GM12878 (cell line): ENCODE results near the gene BCO1. TPM values are rescaled to one million over a fixed set of nuclear protein-coding genes. Genes with fewer than 3 reads are reported as not detected.

ENCODE experiments used
- ATAC-seq: fragments of 200-7000 bp; cut with Tn5 transposase; 3 replicates; pipeline ENCODE4 v1.9.1; 2020; ENCODE audit warnings: mild to moderate bottlenecking, moderate library complexity
- BruUV-seq: library from RNA; stranded (reverse); fragments of 400-500 nt; replicated peaks from 2 replicates; lab custom pipeline; 2021; lab: Mats Ljungman, UMichigan
- CTCF ChIA-PET: fragments of 300-600 bp; sonication (Branson Sonifier 250); formaldehyde crosslinking; extraction: SDS; loops from one replicate; lab custom pipeline; 2021; ENCODE audit warnings: inconsistent platforms; lab: Yijun Ruan, JAX
- POLR2A ChIA-PET: fragments of 350-600 bp; formaldehyde crosslinking; extraction: SDS; loops from one replicate; lab custom pipeline; 2021; ENCODE audit warnings: inconsistent platforms; lab: Charles Lee
- RAD21 ChIA-PET: fragments of 300-600 bp; sonication (Branson Sonifier 250); formaldehyde crosslinking; loops from one replicate; lab custom pipeline; 2023; ENCODE audit warnings: antibody characterized with exemption; ENCODE audit not compliant: unreplicated experiment; lab: Charles Lee
- SMC1A ChIA-PET: fragments of 300-600 bp; sonication (Branson Sonifier 250); formaldehyde crosslinking; loops from one replicate; lab custom pipeline; 2023; ENCODE audit not compliant: unreplicated experiment, uncharacterized antibody; lab: Charles Lee
- DNase-seq: peaks from one replicate; pipeline ENCODE4 v3.0.0-alpha.2; 2011; ENCODE audit warnings: low read depth, low spot score
- FAIRE-seq: peaks from 3 replicates; lab custom pipeline; 2011; peaks lifted over from hg19 to GRCh38; lab: Jason Lieb, UNC
- H2AFZ ChIP-seq: 2 replicates; pipeline ENCODE4 v1.6.0; 2011; ENCODE audit warnings: low read depth, low read length, control low read depth; ENCODE audit not compliant: control insufficient read depth
- H3K27ac ChIP-seq: 2 replicates; pipeline ENCODE4 v1.5.1; 2011; ENCODE audit warnings: control low read depth; ENCODE audit not compliant: control insufficient read depth, insufficient read depth
- H3K27me3 ChIP-seq, 2 experiments: replicated peaks in 1 of 2; 2 replicates each; pipeline versions ENCODE4 v1.6.0 to v1.6.1; 2011; ENCODE audit warnings: low read length in 1 of 2; ENCODE audit not compliant: control insufficient read depth in 2 of 2, insufficient read depth in 2 of 2
- H3K36me3 ChIP-seq, 2 experiments: 2 replicates each; pipeline ENCODE4 v1.5.1; 2011; ENCODE audit warnings: low read length in 1 of 2; ENCODE audit not compliant: control insufficient read depth in 2 of 2, insufficient read depth in 2 of 2
- H3K4me1 ChIP-seq: 2 replicates; pipeline ENCODE4 v1.6.1; 2011; ENCODE audit warnings: mild to moderate bottlenecking, low read length, moderate library complexity, mixed read lengths; ENCODE audit not compliant: control insufficient read depth, insufficient read depth
- H3K4me2 ChIP-seq: 2 replicates; pipeline ENCODE4 v1.6.0; 2011; ENCODE audit warnings: control low read depth; ENCODE audit not compliant: control insufficient read depth, insufficient read depth
- H3K4me3 ChIP-seq: fragments of 200-600 bp; sonication (generic); 2 replicates; pipeline ENCODE4 v1.5.1; 2016
- H3K79me2 ChIP-seq: 2 replicates; pipeline ENCODE4 v1.6.0; 2011; ENCODE audit warnings: low read length; ENCODE audit not compliant: control insufficient read depth, insufficient read depth
- H3K9ac ChIP-seq: 2 replicates; pipeline ENCODE4 v1.8.0; 2011; ENCODE audit warnings: low read length, control low read depth, mixed read lengths; ENCODE audit not compliant: control insufficient read depth, insufficient read depth
- H3K9me3 ChIP-seq: replicated peaks from 3 replicates; pipeline ENCODE4 v1.5.1; 2011; ENCODE audit warnings: mild to moderate bottlenecking, low read length; ENCODE audit not compliant: control insufficient read depth, insufficient read depth
- H4K20me1 ChIP-seq: 2 replicates; pipeline ENCODE4 v1.6.0; 2011; ENCODE audit not compliant: control insufficient read depth, insufficient read depth
- BHLHE40 ChIP-seq, 2 experiments: fragments of 450-650 bp in 1 of 2; IDR thresholded peaks; 2 replicates each; pipeline ENCODE4 v1.6.1; 2011 to 2017; ENCODE audit warnings: low read depth in 2 of 2, borderline replicate concordance in 1 of 2, improper control_type of control experiment in 1 of 2, low read length in 1 of 2, mild to moderate bottlenecking in 1 of 2
- CBFB ChIP-seq: IDR thresholded peaks from 2 replicates; pipeline ENCODE4 v1.6.1; 2016; ENCODE audit warnings: antibody characterized with exemption, low read depth
- CBX5 ChIP-seq: sonication (generic); IDR thresholded peaks from 2 replicates; pipeline ENCODE4 v1.6.1; 2016; ENCODE audit warnings: low read depth, moderate library complexity, mild to moderate bottlenecking, inconsistent platforms
- CHD1 ChIP-seq: IDR thresholded peaks from 2 replicates; pipeline ENCODE4 v1.6.1; 2012; ENCODE audit warnings: low read depth, low read length, improper control_type of control experiment
- EP300 ChIP-seq, 2 experiments: fragments of 150-350 bp in 1 of 2; IDR thresholded peaks; 2 replicates each; pipeline ENCODE4 v1.6.1; 2011 to 2012; ENCODE audit warnings: low read depth in 2 of 2, low read length in 2 of 2, borderline replicate concordance in 1 of 2, improper control_type of control experiment in 1 of 2, inconsistent platforms in 1 of 2; ENCODE audit not compliant: control insufficient read depth in 1 of 2
- HCFC1 ChIP-seq: fragments of 150-350 bp; IDR thresholded peaks from 2 replicates; pipeline ENCODE4 v1.6.1; 2014; ENCODE audit warnings: low read length
- NFIC ChIP-seq: IDR thresholded peaks from 2 replicates; pipeline ENCODE4 v1.6.1; 2012; ENCODE audit warnings: low read depth, mild to moderate bottlenecking, inconsistent platforms, low read length, moderate library complexity
- NRF1 ChIP-seq: conservative IDR thresholded peaks from 2 replicates; pipeline ENCODE4 v1.6.1; 2011; ENCODE audit warnings: mild to moderate bottlenecking, low read depth, low read length, improper control_type of control experiment
- PML ChIP-seq: IDR thresholded peaks from 2 replicates; pipeline ENCODE4 v1.6.1; 2012; ENCODE audit warnings: low read length, inconsistent platforms
- RBBP5 ChIP-seq: fragments of 200-600 bp; sonication (generic); conservative IDR thresholded peaks from 2 replicates; pipeline ENCODE4 v1.6.1; 2016
- RUNX3 ChIP-seq: IDR thresholded peaks from 2 replicates; pipeline ENCODE4 v1.6.1; 2012; ENCODE audit warnings: low read length, inconsistent platforms
- TARDBP ChIP-seq: IDR thresholded peaks from 2 replicates; pipeline ENCODE4 v1.6.1; 2016; ENCODE audit warnings: borderline replicate concordance
- WRNIP1 ChIP-seq: IDR thresholded peaks from 2 replicates; pipeline ENCODE4 v1.6.1; 2011; ENCODE audit warnings: low read depth, low read length, improper control_type of control experiment, borderline replicate concordance
- ZNF384 ChIP-seq: IDR thresholded peaks from 2 replicates; pipeline ENCODE4 v1.6.1; 2012; ENCODE audit warnings: low read depth, mild to moderate bottlenecking, low read length, improper control_type of control experiment, borderline replicate concordance
- WGBS: methylation state at CpG from one replicate; pipeline ENCODE4 v1.1.6; 2016; ENCODE audit warnings: low lambda C conversion rate; ENCODE audit not compliant: insufficient replicate concordance, insufficient coverage; ENCODE audit errors: missing lambda C conversion rate; 5-methylcytosine and 5-hydroxymethylcytosine counted together
- in situ Hi-C: fragments of 300-500 bp; cut with MboI; formaldehyde crosslinking; loops from 9 replicates; pipeline ENCODE4 v1.14.3; 2018; ENCODE audit warnings: mixed read lengths
- intact Hi-C: fragments of 100-400 bp; cut with micrococcal nuclease; formaldehyde crosslinking; loops from one replicate; pipeline ENCODE4 v1.14.2; 2022; ENCODE audit not compliant: unreplicated experiment
- polyA plus RNA-seq, 11 experiments: library from polyadenylated mRNA; depleted of rRNA in 4 of 11; unstranded in 6 of 11; stranded (reverse) in 5 of 11; fragments of >200 nt; fragmentation: Nextera tagmentation in 4 of 11; fragmentation: Illumina TruSeq in 1 of 11; extraction: Ambion mirVana in 4 of 11; extraction: Trizol in 1 of 11; gene quantifications; 1 replicate in 1 of 11; 2 replicates in 10 of 11; pipeline versions ENCODE4 v1.2.1 to v1.2.3, GENCODE V29; 2011 to 2016; ENCODE audit warnings: inconsistent platforms in 2 of 11, missing spikeins in 2 of 11, low read depth in 1 of 11
- total RNA-seq, 4 experiments: library from RNA; depleted of rRNA in 3 of 4; stranded (reverse); fragments of >200 nt in 3 of 4; fragmentation: Illumina TruSeq in 1 of 4; extraction: Trizol in 1 of 4; gene quantifications; 2 replicates each; pipeline versions ENCODE4 v1.2.1 to v1.2.3, GENCODE V29; 2013 to 2021
- TF ChIP-seq, protein P1 (sequence below): fragments of 450-650 bp; IDR thresholded peaks from 2 replicates; pipeline ENCODE4 v1.6.1; 2017; ENCODE audit warnings: mild to moderate bottlenecking, moderate library complexity
- TF ChIP-seq, protein P2 (sequence below): fragments of 450-650 bp; IDR thresholded peaks from 2 replicates; pipeline ENCODE4 v1.6.1; 2017; ENCODE audit warnings: borderline replicate concordance

Gene BCO1
- total and polyA plus RNA-seq, 10 of the 15 experiments (the other 5 are each of a cell fraction or from before 2014, with no cell fraction given): 0.09 to 0.21 (median 0.14) TPM; not detected in 7

DNA sequence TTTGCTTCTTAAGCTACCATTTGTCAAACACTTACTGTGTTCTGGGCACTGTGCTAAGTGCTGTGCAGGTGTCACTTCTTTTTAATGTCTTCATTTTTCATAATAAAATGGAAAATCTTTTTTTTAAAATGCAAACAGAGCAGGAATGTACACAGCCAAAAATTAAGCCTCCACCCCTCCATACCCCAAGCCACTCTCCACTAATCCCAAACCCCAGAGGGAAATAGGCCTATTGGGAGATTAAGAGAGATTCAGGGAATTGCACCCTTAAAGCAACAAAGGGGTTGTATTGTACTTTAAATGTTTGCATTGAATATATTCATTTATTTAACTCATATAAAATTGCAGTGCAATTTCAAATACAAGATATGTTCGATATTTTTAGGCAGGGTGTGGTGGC, 47.7 kb downstream of the BCO1 start (continued):
- no peak for TF ChIP-seq CBX5
- TF ChIP-seq, all 136 proteins: peak for 0

DNA sequence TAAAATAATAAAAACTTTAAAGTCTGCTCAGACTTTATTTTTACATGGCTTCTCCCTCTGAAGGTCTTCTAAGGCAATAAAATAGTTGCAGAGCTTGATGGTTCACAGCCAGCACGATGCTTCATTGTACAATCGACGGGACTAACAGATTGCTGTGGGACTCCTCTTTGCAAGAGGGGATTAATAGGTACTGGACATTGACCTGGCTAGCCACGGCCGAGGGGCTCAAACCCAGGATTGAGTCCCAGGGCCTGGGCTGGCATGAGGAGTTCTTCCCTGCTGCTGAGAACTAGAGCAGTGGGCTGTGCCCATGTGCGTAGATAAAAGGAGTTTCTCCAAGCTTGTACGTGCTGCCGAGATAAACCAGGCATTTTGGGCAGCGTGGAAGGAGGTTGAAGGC, 52.6 kb downstream of the BCO1 start:
- no peaks in the 10 kb centered on the region for H3K4me1 ChIP-seq
- FAIRE-seq: no peak
- CTCF ChIA-PET: no interaction called here
- no TSS peak for BruUV-seq
- RAD21 ChIA-PET: no interaction called here
- no peak for ATAC-seq
- H3K27me3 ChIP-seq: no peaks in the 10 kb centered on the region; a peak in 1 of 4 replicates
- in situ Hi-C loops: no loop called here
- no peaks in the 10 kb centered on the region for H3K36me3 ChIP-seq
- SMC1A ChIA-PET: no interaction called here
- intact Hi-C loops: no loop called here
- no peak overlapping the region for H3K9ac ChIP-seq
- POLR2A ChIA-PET: no interaction called here
- no peak overlapping the region for H3K4me3 ChIP-seq
- no peak for DNase-seq
- WGBS: 25% methylated on average over 9 of the region's 9 CpGs
- TF ChIP-seq PML (no peak), BHLHE40 (IDR thresholded peaks at IDR 0.05; ENCODE audit: borderline replicate concordance in 1 of 2, low read depth in 2 of 2, low read length in 1 of 2) (no peak), RBBP5 (no peak), WRNIP1 (no peak), EP300 (IDR thresholded peaks at IDR 0.05; ENCODE audit: borderline replicate concordance in 1 of 2, control insufficient read depth in 1 of 2, low read depth in 2 of 2, low read length in 2 of 2) (no peak), NRF1 (no peak), HCFC1 (no peak), ZNF384 (no peak), CHD1 (no peak), TARDBP (no peak), RUNX3 (no peak), CBFB (no peak), NFIC (no peak)
- TF ChIP-seq, protein P1, sequence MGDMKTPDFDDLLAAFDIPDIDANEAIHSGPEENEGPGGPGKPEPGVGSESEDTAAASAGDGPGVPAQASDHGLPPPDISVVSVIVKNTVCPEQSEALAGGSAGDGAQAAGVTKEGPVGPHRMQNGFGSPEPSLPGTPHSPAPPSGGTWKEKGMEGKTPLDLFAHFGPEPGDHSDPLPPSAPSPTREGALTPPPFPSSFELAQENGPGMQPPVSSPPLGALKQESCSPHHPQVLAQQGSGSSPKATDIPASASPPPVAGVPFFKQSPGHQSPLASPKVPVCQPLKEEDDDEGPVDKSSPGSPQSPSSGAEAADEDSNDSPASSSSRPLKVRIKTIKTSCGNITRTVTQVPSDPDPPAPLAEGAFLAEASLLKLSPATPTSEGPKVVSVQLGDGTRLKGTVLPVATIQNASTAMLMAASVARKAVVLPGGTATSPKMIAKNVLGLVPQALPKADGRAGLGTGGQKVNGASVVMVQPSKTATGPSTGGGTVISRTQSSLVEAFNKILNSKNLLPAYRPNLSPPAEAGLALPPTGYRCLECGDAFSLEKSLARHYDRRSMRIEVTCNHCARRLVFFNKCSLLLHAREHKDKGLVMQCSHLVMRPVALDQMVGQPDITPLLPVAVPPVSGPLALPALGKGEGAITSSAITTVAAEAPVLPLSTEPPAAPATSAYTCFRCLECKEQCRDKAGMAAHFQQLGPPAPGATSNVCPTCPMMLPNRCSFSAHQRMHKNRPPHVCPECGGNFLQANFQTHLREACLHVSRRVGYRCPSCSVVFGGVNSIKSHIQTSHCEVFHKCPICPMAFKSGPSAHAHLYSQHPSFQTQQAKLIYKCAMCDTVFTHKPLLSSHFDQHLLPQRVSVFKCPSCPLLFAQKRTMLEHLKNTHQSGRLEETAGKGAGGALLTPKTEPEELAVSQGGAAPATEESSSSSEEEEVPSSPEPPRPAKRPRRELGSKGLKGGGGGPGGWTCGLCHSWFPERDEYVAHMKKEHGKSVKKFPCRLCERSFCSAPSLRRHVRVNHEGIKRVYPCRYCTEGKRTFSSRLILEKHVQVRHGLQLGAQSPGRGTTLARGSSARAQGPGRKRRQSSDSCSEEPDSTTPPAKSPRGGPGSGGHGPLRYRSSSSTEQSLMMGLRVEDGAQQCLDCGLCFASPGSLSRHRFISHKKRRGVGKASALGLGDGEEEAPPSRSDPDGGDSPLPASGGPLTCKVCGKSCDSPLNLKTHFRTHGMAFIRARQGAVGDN: no peak
- TF ChIP-seq, protein P2, sequence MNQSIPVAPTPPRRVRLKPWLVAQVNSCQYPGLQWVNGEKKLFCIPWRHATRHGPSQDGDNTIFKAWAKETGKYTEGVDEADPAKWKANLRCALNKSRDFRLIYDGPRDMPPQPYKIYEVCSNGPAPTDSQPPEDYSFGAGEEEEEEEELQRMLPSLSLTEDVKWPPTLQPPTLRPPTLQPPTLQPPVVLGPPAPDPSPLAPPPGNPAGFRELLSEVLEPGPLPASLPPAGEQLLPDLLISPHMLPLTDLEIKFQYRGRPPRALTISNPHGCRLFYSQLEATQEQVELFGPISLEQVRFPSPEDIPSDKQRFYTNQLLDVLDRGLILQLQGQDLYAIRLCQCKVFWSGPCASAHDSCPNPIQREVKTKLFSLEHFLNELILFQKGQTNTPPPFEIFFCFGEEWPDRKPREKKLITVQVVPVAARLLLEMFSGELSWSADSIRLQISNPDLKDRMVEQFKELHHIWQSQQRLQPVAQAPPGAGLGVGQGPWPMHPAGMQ: no peak
- no peak overlapping the region for H2AFZ ChIP-seq
- no peak overlapping the region for H3K4me2 ChIP-seq
- H3K79me2 ChIP-seq: no peaks in the 10 kb centered on the region
- H3K9me3 ChIP-seq: no peaks in the 10 kb centered on the region
- H3K27ac ChIP-seq: no peak overlapping the region
- H4K20me1 ChIP-seq: no peaks in the 10 kb centered on the region
